Inflammatory macrophage (primary cell): Measurements from ENCODE around the gene VEGFA.

Experiments used
- DNase-seq, 2 donors: peaks; one replicate each; pipeline ENCODE4 v3.0.0-alpha.2; 2020 to 2022

Gene VEGFA

DNA sequence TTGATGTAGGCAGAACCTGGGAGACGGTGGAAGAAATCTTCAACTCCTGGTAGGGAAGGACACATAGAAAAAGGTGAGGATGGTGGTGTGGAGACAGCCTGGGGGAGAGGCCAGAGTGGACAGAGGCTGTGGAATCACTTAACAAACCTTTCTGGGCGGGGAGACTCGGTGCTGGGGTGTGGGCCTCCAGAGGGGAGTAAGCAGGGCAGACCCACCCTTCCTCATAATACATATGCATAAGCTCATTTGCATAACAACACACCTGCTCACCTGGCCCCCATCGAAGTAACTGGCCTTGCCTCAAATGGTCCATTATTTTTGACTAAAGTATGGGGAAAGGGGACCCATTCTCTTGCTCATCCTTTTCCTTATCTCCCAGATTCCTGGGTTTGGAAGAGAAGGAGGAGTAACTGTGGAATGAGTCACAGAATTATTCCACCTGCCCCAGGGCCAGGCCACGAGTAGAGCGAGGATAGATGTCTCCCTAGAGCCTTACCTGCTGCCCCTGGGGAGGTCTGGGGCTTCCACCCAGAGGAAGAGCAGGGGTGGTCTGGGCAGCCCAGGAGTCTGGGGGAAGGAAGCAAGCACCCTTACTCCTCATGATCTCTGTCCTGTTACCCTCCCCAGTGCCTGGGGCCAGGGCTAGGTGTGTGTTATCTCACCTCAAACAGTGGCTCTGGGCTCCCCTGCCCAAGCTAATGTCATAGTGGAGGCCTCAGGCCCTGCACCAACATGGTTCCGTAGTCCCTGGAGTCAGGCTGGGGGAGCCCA is 10.7 kb upstream of the VEGFA start:
- DNase-seq, result no peak

DNA sequence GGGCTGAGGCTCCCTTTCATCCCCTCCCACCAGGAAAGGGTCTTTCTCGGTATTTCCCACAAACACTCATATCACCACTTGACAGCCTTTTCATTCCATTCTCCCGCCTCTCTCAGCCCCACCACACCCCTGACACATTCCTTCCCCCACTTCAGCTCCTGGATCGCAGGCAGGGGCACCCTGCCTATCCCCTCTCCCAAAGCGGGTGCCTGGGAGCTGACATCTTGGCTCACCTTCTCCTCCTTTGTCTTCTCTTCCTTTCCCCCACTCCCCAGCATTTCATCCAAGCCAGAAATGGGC is 10.2 kb upstream of the VEGFA start:
- DNase-seq, result no peak

DNA sequence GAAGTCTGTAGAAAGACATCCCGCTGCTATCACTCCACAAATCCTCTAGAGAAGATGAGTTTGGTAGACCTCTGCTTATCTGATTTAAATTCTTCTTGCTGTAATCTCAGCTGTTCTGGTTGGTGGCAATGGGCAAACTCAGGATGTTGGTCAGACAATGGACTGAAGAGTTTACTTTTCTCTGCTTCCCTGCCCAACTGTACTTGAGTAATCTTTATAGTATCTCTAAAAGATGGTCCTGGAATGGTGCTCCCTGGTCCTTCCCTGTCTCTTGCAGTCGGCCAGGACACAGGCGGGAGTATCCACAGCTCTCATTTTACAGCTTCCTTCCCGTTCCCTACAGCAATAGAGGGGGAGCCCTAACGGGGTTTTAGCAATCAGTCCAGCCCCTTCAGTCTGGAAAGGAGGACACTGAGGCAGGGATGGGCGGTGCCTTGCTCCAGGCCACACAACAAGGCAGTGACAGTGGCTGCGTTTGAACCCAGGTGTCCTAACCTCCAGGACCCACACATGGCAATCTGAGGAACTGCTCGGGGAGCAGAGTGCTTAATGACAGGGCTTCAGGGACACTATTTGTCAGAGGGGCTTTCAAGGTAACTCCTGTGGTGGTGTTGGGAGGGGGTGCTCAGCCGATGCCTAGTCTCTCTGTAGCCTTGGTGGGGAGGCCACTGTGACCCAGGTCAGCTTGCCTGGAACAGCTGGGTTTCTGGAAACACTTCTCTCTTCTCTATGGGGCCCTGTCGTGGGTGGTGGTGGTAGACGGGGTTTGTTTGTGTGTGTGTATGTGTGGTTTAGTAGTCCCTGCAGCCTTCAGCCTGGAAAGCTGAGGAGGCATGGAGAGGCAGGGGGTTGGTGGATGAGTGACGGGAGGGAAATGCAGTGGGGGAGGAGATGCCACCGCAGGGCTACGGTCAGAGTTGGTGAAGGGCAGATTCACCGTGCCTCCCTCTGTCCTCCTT is 9.5 kb upstream of the VEGFA start:
- DNase-seq, result no peak

DNA sequence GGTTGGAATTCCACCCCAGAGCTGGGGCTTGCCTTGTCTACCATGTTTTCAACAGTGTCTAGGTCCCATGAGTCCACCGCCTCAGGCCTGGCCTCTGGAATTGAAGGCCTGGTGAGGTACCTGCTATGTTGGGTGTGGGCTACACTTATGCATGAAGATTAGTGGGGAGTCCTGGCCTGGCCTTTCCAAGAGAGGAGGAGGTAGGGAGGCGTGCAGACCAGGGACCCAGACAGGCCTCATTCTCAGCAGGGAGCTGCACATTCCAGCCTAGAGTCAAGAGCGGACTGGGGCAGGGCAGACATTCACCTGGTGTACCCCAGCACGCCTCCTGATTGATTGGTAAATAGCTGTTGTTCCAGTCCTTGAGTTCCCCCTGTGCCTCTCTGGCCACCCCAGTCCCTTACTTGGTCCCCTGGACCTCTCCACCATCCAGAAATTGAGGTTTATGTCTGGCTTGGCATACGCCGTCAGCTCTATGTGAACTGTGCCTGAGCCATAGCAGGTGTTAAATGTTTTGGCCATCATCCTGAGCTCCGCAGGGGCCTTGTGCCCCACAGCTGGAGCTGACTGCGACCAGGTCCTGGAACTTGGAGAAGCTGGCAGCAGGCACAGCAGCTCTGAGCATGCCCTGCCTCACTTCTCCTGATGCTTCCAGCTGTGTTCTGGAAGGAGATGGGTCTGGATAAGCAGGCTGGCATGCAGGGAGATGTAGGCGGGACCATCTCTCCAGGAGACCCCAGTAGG is 8.2 kb upstream of the VEGFA start:
- DNase-seq, result no peak

DNA sequence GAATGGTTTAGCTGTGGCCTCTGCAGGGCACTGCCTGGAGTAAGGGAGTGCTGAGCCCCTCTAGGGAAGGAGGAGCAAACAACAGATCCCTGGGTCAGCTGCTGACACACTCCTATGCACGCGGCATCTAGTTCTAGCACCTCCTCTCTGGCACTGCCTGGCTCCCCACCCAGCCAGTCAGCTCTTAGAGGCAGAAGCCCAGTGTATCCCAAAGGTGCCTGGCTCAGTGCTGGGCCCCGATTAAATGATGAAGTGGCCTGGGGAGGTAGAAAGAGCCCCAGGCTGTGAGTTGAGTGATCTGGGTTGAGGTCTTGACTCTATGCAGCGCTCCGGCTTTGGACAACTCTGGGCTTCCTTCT is 7.6 kb upstream of the VEGFA start:
- DNase-seq, result no peak

DNA sequence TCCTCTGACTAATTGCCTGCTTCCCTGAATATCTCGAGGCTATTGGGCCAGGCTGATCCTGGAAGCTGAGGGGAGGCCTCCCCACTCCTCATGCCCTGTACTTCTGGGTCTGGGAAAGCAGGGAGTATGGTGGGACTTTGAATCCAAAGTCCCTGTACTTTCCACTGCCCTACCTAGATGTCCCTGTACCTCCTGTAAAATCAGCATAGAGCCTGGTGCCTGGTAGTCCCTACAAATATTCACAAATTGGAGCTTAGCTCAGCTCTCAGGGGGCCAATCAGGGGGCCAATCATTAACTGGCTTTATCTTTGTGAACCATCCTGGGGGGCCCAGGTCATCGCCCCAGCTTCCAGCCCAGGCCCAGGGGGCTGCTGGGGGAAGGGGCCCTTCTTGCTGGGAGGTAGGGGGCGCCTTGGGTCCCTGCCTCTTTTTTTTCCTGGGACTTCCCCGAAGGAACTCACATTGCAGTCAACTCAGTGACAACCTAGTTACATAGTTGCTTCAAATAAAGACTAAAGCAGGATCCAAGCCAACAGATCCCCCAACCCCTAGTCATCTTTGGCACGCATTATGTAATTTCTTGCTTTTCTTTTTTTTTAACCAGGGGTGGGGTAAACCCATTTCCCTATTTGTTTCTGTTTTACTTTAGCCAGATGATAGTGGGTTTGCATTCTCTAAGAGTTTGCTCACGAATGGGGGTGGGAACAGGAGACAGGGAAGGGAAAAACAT is 6.9 kb upstream of the VEGFA start:
- peak in 1 of 2 donors; percentile 45 for DNase-seq

DNA sequence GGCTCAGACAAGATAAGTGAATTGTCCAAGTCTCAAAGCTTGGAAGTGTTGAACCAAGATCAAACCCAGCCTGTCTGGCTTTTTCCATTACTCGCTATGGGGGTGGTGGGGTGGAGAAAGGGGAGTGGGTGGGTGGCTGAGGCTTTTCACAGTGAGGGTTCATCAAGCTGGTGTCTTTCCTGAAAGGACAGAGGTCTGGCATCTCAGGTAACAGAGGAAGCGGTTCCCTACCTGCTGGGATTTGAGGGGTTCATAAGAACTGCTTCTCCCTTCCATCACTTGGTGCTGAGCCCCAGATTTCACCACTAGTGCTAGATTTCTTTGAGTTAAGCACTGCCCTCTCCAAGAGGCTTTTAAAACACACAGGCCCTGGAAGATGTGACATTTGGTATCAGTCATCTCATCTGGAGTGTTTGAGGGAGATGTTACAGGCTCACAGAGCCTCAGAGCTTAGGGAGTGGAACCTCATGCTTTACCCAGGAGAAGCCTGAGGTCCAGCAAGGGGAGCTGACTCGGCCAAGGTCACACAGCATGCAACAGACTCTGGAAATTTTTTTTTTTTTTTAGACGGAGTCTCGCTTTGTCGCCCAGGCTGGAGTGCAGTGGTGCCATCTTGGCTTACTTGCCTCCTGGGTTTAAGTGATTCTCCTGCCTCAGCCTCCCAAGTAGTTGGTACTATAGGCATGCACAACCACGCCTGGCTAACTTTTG is 6.0 kb upstream of the VEGFA start:
- no peak for DNase-seq

DNA sequence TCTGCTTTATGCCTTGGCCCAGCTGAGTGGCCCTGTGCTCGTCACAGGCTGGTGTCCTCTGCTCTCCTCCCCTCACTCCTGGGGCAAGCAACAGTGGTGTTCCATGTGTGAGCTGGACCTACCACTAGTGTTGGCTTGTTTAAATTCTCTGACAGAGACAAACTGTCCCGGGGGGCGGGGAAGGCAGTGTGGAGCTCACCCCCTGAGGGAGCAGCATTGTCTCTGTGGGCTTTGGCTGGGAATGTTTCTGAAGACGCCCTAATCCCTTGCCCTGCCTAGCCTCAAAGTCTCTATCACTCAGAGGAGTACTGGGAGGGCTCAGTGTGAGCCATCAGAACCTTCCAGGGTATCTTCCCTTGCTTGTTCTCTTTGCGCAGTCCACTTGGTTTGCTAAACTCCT is 5.2 kb upstream of the VEGFA start:
- DNase-seq, result no peak

DNA sequence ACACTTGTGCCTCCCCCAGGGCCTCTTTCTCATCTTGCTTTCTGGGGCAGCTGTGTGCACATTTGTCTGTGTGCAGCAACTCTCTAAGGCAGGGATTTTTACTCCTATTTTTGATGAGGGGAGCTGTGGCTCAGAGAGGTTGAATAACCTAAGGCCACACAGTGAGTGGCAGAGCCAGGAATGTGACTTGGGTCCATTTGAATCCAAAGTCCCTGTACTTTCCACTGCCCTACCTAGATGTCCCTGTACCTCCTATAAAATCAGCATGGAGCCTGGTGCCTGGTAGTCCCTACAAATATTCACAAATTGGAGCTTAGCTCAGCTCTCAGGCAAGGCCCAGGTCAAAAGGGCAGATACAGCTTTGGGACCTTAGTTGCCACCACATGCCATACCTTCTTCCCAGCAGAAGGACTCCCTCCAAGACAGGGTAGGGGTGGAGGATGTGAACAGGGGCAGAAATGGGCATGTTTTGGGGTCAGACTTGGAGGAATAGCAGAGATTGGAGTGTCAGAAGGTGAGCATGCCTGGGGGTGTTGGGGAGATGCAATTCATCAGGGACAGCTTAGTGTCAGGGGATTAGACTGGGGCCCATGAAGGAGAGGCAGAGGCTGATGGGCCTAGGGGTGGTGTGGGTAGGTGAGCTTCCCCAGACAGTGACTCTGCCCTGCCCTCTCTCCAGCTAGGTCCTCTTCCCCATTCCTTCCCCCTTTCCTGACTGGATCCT is 4.1 kb upstream of the VEGFA start:
- no peak for DNase-seq

DNA sequence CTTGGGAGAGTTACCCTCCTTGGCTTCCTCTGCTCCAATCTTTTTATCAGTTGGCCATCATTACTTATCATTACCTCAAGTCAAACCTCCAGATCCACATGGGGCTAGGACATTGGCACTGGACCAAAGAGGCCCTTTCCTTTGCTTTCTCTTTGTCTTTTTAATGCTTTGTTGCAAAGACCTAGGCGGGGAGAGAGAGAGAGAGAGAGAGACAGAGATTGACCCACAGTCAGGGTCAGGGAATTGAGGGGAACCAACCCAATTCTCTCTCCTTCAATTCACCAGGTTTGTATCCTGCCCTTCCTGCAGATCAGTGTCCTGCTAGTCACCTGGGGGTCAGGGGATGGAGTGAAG is 3.5 kb upstream of the VEGFA start:
- no peak for DNase-seq

DNA sequence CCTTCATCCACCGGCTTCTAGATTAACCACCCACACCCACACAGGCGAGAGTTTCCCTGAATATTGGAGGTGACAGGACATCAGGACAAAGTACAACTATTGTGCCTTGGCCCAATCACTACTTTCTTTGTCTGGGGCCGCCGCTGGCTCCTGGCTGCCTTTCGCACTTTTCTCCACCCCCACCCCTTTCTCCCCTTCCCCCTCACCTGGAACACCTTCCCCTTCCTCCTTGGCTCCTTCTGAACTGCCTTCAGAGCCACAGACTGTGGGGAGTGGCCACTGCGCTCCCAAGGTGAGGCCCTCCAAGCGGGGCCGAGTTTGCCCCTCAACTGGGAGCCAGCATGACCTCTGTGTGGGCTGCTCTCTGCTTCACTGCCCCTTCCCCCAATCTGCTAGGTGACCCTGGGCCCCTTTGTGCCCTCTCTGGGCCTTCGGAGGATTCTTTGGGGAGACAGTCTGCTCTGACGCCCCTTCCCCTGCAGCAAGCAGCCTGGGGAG is 3.0 kb upstream of the VEGFA start:
- DNase-seq, result no peak

DNA sequence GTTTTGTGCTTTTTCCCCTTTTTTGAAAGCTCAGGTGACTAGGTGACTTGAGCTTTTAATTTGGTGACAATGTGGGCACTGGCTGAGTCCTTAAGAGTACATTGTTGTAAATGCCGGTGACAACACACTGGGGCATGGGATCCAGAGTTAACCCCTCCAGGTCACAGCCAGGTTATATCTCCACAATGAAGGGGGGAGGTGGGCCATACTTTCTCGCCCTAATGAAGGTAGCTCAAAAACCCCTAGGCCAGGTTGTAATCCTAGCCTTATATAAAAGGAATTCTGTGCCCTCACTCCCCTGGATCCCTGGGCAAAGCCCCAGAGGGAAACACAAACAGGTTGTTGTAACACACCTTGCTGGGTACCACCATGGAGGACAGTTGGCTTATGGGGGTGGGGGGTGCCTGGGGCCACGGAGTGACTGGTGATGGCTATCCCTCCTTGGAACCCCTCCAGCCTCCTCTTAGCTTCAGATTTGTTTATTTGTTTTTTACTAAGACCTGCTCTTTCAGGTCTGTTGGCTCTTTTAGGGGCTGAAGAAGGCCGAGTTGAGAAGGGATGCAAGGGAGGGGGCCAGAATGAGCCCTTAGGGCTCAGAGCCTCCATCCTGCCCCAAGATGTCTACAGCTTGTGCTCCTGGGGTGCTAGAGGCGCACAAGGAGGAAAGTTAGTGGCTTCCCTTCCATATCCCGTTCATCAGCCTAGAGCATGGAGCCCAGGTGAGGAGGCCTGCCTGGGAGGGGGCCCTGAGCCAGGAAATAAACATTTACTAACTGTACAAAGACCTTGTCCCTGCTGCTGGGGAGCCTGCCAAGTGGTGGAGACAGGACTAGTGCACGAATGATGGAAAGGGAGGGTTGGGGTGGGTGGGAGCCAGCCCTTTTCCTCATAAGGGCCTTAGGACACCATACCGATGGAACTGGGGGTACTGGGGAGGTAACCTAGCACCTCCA is 2.2 kb upstream of the VEGFA start:
- no peak for DNase-seq

DNA sequence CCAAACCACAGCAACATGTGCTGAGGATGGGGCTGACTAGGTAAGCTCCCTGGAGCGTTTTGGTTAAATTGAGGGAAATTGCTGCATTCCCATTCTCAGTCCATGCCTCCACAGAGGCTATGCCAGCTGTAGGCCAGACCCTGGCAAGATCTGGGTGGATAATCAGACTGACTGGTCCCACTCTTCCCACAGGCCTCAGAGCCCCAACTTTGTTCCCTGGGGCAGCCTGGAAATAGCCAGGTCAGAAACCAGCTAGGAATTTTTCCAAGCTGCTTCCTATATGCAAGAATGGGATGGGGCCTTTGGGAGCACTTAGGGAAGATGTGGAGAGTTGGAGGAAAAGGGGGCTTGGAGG is 1.5 kb upstream of the VEGFA start:
- DNase-seq, result no peak

DNA sequence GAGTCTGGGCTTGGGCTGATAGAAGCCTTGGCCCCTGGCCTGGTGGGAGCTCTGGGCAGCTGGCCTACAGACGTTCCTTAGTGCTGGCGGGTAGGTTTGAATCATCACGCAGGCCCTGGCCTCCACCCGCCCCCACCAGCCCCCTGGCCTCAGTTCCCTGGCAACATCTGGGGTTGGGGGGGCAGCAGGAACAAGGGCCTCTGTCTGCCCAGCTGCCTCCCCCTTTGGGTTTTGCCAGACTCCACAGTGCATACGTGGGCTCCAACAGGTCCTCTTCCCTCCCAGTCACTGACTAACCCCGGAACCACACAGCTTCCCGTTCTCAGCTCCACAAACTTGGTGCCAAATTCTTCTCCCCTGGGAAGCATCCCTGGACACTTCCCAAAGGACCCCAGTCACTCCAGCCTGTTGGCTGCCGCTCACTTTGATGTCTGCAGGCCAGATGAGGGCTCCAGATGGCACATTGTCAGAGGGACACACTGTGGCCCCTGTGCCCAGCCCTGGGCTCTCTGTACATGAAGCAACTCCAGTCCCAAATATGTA is 957 bp upstream of the VEGFA start:
- no peak for DNase-seq

DNA sequence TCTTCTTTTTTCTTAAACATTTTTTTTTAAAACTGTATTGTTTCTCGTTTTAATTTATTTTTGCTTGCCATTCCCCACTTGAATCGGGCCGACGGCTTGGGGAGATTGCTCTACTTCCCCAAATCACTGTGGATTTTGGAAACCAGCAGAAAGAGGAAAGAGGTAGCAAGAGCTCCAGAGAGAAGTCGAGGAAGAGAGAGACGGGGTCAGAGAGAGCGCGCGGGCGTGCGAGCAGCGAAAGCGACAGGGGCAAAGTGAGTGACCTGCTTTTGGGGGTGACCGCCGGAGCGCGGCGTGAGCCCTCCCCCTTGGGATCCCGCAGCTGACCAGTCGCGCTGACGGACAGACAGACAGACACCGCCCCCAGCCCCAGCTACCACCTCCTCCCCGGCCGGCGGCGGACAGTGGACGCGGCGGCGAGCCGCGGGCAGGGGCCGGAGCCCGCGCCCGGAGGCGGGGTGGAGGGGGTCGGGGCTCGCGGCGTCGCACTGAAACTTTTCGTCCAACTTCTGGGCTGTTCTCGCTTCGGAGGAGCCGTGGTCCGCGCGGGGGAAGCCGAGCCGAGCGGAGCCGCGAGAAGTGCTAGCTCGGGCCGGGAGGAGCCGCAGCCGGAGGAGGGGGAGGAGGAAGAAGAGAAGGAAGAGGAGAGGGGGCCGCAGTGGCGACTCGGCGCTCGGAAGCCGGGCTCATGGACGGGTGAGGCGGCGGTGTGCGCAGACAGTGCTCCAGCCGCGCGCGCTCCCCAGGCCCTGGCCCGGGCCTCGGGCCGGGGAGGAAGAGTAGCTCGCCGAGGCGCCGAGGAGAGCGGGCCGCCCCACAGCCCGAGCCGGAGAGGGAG is 580 bp downstream of the VEGFA start:
- peak; percentile 79 to 81 for DNase-seq

DNA sequence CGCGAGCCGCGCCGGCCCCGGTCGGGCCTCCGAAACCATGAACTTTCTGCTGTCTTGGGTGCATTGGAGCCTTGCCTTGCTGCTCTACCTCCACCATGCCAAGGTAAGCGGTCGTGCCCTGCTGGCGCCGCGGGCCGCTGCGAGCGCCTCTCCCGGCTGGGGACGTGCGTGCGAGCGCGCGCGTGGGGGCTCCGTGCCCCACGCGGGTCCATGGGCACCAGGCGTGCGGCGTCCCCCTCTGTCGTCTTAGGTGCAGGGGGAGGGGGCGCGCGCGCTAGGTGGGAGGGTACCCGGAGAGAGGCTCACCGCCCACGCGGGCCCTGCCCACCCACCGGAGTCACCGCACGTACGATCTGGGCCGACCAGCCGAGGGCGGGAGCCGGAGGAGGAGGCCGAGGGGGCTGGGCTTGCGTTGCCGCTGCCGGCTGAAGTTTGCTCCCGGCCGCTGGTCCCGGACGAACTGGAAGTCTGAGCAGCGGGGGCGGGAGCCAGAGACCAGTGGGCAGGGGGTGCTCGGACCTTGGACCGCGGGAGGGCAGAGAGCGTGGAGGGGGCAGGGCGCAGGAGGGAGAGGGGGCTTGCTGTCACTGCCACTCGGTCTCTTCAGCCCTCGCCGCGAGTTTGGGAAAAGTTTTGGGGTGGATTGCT is 1.3 kb downstream of the VEGFA start:
- DNase-seq, result peak; percentile 19 to 61

DNA sequence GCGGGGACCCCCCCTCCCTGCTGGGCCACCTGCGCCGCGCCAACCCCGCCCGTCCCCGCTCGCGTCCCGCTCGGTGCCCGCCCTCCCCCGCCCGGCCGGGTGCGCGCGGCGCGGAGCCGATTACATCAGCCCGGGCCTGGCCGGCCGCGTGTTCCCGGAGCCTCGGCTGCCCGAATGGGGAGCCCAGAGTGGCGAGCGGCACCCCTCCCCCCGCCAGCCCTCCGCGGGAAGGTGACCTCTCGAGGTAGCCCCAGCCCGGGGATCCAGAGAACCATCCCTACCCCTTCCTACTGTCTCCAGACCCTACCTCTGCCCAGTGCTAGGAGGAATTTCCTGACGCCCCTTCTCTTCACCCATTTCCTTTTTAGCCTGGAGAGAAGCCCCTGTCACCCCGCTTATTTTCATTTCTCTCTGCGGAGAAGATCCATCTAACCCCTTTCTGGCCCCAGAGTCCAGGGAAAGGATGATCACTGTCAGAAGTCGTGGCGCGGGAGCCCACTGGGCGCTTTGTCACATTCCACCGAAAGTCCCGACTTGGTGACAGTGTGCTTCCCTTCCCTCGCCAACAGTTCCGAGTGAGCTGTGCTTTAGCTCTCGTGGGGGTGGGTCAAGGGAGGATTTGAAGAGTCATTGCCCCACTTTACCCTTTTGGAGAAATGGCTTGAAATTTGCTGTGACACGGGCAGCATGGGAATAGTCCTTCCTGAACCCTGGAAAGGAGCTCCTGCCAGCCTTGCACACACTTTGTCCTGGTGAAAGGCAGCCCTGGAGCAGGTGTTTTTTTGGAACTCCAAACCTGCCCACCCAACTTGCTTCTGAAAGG is 2.1 kb downstream of the VEGFA start:
- DNase-seq, result peak; percentile 32 to 58

DNA sequence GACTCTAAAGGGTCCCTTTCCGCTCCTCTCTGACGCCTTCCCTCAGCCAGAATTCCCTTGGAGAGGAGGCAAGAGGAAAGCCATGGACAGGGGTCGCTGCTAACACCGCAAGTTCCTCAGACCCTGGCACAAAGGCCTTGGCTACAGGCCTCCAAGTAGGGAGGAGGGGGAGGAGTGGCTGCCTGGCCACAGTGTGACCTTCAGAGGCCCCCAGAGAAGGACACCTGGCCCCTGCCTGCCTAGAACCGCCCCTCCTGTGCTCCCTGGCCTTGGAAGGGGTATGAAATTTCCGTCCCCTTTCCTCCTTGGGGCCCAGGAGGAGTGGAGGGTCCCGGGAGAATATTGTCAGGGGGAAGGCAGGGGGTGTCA is 2.7 kb downstream of the VEGFA start:
- DNase-seq, result no peak
